ENCODE data around the gene CHI3L1.

GRCh38 chr1:203188686-203189232 lies 2.3 kb upstream of the CHI3L1 start:
- TF ChIP-seq POLR2A (IDR thresholded peaks at IDR 0.05) = no peak
- no peak for TF ChIP-seq CTCF (IDR thresholded peaks at IDR 0.05)
